ENCODE measurements around the gene RBBP8NL.

DNA sequence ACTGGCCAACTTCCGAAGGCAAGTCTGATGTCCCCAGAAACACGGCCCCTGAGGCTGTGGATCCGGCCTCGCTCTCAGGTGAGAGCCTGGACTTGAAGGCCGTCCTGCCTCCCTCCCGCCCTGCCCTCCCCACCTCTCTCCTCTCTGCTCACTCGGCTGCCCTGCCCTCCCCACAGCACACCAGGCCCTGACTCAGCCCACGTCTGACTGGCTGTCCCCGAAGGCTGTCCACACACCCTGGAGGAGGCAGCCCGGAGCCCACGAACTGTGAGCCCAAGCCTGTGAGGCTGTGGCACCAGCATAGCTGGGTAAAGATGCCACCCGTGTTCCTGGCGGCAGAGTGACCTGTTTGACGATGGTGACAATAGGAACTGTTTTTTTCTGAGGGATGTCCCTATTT lies 32.1 kb upstream of the RBBP8NL start:
- TF ChIP-seq RELA (CRISPR knock-in tag; IDR thresholded peaks at IDR 0.05; ENCODE audit: borderline replicate concordance) (no peak), SP1 (CRISPR knock-in tag; conservative IDR thresholded peaks at IDR 0.05) (no peak), GABPB1 (CRISPR knock-in tag; IDR thresholded peaks at IDR 0.05) (no peak), FOXK1 (CRISPR knock-in tag; IDR thresholded peaks at IDR 0.05) (no peak)
- TF ChIP-seq, protein P1, sequence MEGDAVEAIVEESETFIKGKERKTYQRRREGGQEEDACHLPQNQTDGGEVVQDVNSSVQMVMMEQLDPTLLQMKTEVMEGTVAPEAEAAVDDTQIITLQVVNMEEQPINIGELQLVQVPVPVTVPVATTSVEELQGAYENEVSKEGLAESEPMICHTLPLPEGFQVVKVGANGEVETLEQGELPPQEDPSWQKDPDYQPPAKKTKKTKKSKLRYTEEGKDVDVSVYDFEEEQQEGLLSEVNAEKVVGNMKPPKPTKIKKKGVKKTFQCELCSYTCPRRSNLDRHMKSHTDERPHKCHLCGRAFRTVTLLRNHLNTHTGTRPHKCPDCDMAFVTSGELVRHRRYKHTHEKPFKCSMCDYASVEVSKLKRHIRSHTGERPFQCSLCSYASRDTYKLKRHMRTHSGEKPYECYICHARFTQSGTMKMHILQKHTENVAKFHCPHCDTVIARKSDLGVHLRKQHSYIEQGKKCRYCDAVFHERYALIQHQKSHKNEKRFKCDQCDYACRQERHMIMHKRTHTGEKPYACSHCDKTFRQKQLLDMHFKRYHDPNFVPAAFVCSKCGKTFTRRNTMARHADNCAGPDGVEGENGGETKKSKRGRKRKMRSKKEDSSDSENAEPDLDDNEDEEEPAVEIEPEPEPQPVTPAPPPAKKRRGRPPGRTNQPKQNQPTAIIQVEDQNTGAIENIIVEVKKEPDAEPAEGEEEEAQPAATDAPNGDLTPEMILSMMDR (IDR thresholded peaks at IDR 0.05), result no peak
- TF ChIP-seq, protein P2, sequence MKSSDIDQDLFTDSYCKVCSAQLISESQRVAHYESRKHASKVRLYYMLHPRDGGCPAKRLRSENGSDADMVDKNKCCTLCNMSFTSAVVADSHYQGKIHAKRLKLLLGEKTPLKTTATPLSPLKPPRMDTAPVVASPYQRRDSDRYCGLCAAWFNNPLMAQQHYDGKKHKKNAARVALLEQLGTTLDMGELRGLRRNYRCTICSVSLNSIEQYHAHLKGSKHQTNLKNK (CRISPR knock-in tag; IDR thresholded peaks at IDR 0.05), result no peak
- TF ChIP-seq, protein P3, sequence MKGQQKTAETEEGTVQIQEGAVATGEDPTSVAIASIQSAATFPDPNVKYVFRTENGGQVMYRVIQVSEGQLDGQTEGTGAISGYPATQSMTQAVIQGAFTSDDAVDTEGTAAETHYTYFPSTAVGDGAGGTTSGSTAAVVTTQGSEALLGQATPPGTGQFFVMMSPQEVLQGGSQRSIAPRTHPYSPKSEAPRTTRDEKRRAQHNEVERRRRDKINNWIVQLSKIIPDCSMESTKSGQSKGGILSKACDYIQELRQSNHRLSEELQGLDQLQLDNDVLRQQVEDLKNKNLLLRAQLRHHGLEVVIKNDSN (CRISPR knock-in tag; IDR thresholded peaks at IDR 0.05), result no peak
- TF ChIP-seq, protein P4, sequence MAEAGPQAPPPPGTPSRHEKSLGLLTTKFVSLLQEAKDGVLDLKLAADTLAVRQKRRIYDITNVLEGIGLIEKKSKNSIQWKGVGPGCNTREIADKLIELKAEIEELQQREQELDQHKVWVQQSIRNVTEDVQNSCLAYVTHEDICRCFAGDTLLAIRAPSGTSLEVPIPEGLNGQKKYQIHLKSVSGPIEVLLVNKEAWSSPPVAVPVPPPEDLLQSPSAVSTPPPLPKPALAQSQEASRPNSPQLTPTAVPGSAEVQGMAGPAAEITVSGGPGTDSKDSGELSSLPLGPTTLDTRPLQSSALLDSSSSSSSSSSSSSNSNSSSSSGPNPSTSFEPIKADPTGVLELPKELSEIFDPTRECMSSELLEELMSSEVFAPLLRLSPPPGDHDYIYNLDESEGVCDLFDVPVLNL (CRISPR knock-in tag; IDR thresholded peaks at IDR 0.05; ENCODE audit: borderline replicate concordance, low read depth), result no peak
- TF ChIP-seq, protein P5, sequence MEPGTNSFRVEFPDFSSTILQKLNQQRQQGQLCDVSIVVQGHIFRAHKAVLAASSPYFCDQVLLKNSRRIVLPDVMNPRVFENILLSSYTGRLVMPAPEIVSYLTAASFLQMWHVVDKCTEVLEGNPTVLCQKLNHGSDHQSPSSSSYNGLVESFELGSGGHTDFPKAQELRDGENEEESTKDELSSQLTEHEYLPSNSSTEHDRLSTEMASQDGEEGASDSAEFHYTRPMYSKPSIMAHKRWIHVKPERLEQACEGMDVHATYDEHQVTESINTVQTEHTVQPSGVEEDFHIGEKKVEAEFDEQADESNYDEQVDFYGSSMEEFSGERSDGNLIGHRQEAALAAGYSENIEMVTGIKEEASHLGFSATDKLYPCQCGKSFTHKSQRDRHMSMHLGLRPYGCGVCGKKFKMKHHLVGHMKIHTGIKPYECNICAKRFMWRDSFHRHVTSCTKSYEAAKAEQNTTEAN (CRISPR knock-in tag; IDR thresholded peaks at IDR 0.05), result no peak

All from WTC11 (cell line).